GM19372 (cell line): ENCODE measurements around the gene GFOD1.
"Not testable (repeated sequence)": the region's sequence is repeated elsewhere in the genome, so short reads cannot be mapped to it uniquely, and the experiment has no call there.

Experiments
- ATAC-seq: cut with Tn5 transposase; IDR thresholded peaks from one replicate; pipeline ENCODE4 v1.9.1; 2021; ENCODE audit warnings: mild to moderate bottlenecking, low read depth, moderate library complexity; ENCODE audit not compliant: unreplicated experiment

Gene GFOD1

DNA sequence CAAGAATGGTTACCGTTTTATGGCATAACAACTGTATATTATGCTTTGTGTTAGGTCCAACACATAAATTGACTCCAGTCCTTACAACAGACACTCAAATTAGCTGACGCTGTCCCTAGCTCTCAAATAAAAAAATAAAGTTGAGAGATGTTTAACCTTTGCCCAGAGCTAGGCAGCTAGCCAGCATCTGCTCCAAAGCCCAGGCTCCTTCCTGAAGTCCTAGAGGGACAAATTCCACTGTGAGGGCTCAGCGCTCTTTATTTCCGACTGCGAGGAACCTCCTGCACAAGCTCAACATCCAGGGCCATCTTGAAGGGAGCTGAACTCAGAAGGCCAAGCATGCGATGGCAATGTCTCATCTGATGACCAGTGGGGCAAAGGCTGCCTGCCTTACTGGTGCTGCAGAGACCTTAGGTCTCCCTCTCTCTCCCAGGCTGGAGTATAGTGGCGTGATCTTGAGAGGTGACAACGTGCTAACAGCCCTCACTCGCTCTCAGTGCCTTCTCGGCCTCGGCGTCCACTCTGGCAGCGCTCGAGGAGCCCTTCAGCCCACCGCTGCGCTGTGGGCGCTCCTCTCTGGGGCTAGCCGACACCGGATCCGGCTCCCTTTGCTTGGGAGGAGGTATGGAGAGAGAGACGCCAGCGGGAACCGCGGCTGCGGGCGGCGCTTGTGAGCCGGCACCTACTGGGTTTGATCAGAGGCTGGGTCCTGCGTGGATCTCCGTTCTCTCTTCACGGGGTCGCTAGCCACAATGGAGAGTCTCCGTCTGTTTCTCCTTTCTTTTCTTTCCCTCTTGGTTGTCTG is 24.7 kb upstream of the GFOD1 start:
- no peak for ATAC-seq

DNA sequence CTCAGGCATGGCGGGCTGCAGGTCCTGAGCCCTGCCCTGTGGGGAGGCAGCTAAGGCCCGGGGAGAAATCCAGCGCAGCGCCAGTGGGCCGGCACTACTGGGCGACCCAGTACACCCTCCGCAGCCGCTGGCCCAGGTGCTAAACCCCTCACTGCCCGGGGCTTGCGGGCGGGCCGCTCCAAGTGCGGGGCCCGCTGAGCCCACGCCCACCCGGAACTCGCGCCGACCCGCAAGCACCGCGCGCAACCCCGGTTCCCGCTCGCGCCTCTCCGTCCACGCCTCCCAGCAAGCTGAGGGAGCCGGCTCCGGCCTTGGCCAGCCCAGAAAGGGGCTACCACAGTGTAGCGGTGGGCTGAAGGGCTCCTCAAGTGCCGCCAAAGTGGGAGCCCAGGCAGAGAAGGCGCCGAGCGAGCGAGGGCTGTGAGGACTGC is 23.8 kb upstream of the GFOD1 start:
- ATAC-seq, result not testable (repeated sequence)

GRCh38 chr6:13510433-13510832 is 23.0 kb upstream of the GFOD1 start:
- not testable (repeated sequence) for ATAC-seq

- no peak for ATAC-seq
Observed at GRCh38 chr6:13508711-13509705, 21.6 kb upstream of the GFOD1 start.

DNA sequence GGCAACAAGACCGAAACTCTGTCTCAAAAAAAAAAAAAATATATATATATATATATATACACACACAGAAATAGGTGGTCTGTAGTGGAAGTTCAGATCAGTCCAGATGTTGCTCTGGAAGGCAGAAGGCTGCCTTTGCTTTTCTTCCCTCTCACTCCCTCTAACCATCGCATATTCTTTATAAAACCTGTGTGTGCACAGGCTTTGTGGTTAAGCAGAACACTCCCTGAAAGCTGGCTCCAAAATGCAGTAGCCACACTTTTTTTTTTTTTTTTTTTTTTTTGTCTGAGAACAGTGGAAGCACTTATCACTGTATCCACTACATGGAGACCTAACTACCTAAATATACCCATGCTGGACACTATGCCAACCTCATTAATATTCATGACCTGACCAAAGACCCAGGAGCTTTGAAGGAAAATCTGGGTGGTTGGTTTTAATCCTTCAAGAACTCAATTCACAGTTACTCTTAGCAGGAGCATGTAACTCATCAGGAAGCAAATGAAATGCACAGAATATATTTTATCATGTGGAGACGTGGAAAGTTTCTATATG is 20.0 kb upstream of the GFOD1 start:
- no peak for ATAC-seq

DNA sequence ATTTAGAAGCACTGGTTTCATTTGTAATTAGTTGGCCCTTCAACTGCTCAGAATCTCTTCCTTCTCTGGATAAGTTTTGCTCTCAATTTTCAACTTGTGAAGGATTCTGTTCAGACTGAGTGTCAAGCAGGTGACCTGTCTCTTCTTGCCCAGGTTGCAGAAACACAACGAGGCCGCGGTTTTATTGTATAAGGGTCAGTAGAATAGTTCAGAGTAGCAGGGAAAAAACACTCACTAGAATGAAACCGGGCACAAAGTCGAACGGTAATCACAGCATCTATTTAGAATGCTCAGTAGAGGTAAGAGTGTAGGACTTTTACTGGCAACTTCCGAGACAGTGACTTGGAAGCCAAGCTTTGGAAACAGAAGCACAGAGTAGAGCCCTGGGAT is 17.9 kb upstream of the GFOD1 start:
- ATAC-seq, result no peak

DNA sequence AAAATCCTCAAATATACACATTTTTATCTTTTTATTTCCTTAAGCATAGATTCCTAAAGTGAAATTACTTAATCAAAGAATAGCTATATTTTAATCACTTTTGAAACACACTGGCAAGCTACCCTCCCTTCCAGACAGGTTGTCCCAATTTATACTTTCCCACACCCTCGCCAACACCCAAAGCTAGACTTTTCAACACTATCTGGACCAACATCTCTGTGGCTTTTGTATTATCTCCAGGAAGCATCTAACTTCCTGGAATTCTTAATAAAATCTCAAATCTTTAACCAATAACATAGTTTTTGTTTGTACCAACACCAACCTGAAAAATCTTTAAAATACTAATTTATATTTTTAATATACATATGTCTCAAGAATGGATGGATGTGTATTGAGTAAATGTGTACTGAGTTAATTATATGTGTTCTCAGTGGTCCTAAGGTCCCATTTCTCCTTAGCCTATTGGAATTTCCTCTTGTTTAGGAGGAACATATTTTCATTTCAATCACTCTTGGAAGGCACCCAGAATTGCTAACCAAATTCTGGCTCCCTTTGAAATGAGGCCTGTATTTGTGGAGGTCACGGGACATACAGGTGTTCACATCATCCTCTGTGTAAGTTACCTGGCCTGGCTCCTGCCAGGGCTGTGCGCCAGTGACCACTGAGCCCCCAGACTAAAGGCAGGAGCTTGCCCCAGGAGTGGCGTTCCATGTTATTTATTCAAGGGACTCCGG is 17.4 kb upstream of the GFOD1 start:
- ATAC-seq, result no peak

DNA sequence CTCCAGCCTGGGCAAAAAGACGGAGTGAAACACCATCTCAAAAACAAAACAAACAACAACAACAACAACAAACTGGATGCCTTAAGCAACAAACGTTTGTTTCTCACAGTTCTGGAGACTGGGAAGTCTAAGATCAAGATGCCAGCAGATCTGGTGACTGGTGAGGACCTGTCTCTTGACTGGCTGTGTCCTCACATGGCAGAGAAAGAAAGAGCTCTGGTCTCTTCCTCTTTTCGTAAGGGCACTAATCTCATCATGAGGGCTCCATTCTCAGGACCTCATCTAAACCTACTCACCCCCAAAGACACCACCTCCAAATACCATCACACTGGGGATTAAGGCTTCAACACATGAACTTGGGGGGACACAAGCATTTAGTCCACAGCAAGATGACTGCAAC is 13.5 kb upstream of the GFOD1 start:
- ATAC-seq, result no peak

DNA sequence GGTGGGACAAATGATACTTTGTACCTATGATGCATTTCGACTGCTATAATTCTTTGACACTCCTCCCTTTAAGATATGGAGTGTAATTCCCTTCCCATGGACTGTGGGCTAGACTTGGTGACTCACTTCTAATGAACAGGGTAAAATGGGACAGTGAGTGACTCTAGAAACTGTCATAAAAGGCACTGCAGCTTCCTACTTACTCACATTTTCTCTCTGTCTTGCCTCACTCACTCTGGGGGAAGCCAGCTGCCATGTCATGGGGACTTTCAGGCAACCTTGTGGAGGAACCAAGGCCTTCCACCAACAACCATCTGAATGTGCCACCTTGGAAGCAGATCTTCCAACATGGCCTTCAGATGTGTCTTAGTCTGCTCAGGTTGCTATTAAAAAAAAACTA is 12.9 kb upstream of the GFOD1 start:
- ATAC-seq, result no peak

- no peak for ATAC-seq
Observed at GRCh38 chr6:13496513-13497190, 9.3 kb upstream of the GFOD1 start.

- ATAC-seq, result no peak
Observed at GRCh38 chr6:13495818-13496217, 8.4 kb upstream of the GFOD1 start.

GRCh38 chr6:13495112-13495776 is 7.8 kb upstream of the GFOD1 start:
- ATAC-seq, result no peak

DNA sequence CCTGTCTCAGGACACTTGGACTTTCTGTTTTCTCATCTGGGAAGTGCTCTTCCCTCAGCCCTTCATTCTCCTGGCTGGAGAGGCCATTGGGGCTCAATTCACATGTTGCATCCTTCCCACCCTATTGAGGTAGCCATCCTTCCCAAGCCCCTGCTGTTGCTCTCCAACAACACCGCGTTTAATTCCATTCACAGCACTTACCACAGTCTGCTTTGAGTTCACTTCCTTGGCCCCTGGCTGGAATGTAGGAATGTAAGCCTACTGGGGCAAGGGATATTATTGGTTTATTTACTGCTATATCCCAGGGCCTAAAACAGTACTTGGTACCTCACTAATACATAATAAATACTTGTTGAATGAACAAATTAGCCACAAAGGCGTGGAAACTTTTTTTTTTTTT is 6.7 kb upstream of the GFOD1 start:
- ATAC-seq, result no peak

- no peak for ATAC-seq
Observed at GRCh38 chr6:13493147-13493546, 5.7 kb upstream of the GFOD1 start.

- ATAC-seq, result no peak
Observed at GRCh38 chr6:13492357-13492756, 5.0 kb upstream of the GFOD1 start.

DNA sequence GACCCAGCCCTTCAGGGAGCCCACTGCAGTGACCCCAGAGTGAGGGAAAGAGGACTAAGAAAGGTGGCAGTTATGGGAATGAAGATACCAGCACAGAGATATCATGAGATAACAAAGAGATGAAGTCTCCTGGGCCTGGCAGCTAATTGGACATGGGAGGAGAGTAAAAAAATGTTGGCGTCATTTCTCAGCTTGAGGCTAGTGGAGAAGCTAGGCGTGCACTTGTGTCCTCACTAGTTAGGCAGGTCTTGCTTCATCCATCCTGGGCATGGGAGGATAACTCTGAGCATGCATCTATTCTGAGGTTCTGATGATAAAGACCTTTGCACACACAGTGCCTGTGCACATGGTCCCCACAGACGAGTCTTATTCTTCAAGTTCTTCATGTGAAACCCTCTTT is 4.1 kb upstream of the GFOD1 start:
- ATAC-seq, result no peak

DNA sequence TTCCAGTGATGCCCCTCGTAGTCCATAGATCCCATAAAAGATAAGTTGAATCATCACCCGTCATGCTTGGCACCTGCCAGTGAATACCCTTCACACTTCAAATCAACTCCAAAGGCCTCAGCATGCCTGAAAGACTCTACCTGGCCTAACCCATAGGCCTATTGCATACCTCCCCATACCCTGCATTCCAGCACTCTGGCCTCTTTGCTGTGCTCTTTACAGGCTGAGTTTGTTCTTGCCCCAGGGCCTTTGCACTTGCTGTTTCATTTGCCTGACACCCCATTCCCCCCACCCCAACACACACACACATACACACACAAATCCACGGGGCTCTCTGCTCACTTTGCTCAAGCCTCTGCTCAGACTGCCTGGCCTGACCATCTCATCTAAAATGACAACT is 3.0 kb upstream of the GFOD1 start:
- ATAC-seq, result no peak

GRCh38 chr6:13488896-13489237 is 1.5 kb upstream of the GFOD1 start:
- no peak for ATAC-seq

GRCh38 chr6:13488015-13488895 is 855 bp upstream of the GFOD1 start:
- no peak for ATAC-seq
